ENCODE results near the gene C10orf120.

The C10orf120 gene

DNA sequence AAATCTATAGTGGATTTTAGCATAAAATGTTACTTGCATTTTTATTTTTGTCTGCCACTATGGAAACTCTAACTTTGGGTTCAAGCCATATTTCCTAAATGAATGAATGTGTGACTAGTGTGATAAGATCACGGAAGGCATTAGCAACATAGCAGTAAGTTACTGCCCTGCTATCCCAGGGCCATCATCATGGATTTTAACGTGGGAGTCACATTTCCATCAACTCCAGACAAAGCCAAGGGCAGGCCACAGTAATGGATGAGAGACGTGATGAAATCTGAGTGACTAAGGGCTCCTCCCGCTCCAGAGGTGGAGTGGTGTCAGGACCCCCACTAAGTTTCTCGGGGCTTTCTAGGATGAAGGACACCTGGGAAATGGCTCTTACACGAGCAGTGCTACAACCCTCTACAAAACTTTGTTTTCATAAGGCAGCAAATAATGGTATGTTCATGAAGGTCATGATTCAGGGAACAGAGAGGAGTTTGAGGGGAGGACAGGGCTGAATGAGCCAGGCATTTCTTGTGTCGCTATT, 34.3 kb downstream of the C10orf120 start:
- no peak overlapping the region for H3K9ac ChIP-seq (ENCODE audit: low read depth in 1 of 2, low read length in 2 of 2)
- no peaks in the 10 kb centered on the region for H3K4me1 ChIP-seq (ENCODE audit: control insufficient read depth in 1 of 2, insufficient read depth in 2 of 2, low read length in 2 of 2)
- H3K9me3 ChIP-seq (ENCODE audit: control insufficient read depth in 1 of 2, low read length in 2 of 2) = no peaks in the 10 kb centered on the region
- H3K27me3 ChIP-seq (ENCODE audit: control insufficient read depth in 1 of 2, insufficient read depth in 2 of 2, low read length in 2 of 2) = peaks cover 0 to 8% of the 10 kb centered on the region in 2 donors
- H3K27ac ChIP-seq (ENCODE audit: low read depth, low read length) = no peak overlapping the region
- H3K36me3 ChIP-seq (ENCODE audit: control insufficient read depth in 1 of 2, insufficient read depth in 2 of 2, low read length in 2 of 2) = no peaks in the 10 kb centered on the region
- no peak overlapping the region for H3K4me3 ChIP-seq (ENCODE audit: low read depth in 1 of 2, low read length in 2 of 2)

DNA sequence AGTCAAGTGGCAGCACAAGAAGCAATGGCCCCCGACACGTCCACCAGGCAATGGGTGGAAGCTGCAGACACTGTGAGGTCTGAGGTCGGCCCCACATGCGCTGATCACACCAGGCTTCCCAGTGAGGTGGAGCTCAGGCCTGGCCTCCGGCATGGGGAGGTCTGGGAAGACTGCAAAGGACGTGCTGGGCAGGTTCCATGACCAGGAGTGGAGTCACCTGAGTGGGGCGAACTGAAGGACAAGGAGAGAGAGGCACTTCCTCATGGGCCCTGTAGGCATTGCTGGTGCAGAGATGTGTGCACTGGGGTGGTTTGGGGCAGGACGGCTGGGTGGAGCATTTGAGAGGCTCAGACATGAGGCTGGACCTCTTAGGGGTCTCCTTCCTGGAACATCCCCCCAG, 35.1 kb downstream of the C10orf120 start:
- Histone ChIP-seq H3K27ac (ENCODE audit: low read depth, low read length) (no peak overlapping the region), H3K4me1 (ENCODE audit: control insufficient read depth in 1 of 2, insufficient read depth in 2 of 2, low read length in 2 of 2) (no peaks in the 10 kb centered on the region), H3K27me3 (ENCODE audit: control insufficient read depth in 1 of 2, insufficient read depth in 2 of 2, low read length in 2 of 2) (peaks cover 0 to 4% of the 10 kb centered on the region in 2 donors), H3K9me3 (ENCODE audit: control insufficient read depth in 1 of 2, low read length in 2 of 2) (no peaks in the 10 kb centered on the region), H3K4me3 (ENCODE audit: low read depth in 1 of 2, low read length in 2 of 2) (no peak overlapping the region), H3K36me3 (ENCODE audit: control insufficient read depth in 1 of 2, insufficient read depth in 2 of 2, low read length in 2 of 2) (no peaks in the 10 kb centered on the region), H3K9ac (ENCODE audit: low read depth in 1 of 2, low read length in 2 of 2) (no peak overlapping the region)

- Histone ChIP-seq H3K27ac (ENCODE audit: low read depth, low read length) (no peak overlapping the region), H3K27me3 (ENCODE audit: control insufficient read depth in 1 of 2, insufficient read depth in 2 of 2, low read length in 2 of 2) (peaks cover 0 to 4% of the 10 kb centered on the region in 2 donors), H3K9me3 (ENCODE audit: control insufficient read depth in 1 of 2, low read length in 2 of 2) (no peaks in the 10 kb centered on the region), H3K4me3 (ENCODE audit: low read depth in 1 of 2, low read length in 2 of 2) (no peak overlapping the region), H3K9ac (ENCODE audit: low read depth in 1 of 2, low read length in 2 of 2) (no peak overlapping the region), H3K4me1 (ENCODE audit: control insufficient read depth in 1 of 2, insufficient read depth in 2 of 2, low read length in 2 of 2) (no peaks in the 10 kb centered on the region), H3K36me3 (ENCODE audit: control insufficient read depth in 1 of 2, insufficient read depth in 2 of 2, low read length in 2 of 2) (no peaks in the 10 kb centered on the region)
These were observed 36.0 kb downstream of the C10orf120 start for GRCh38 chr10:122663516-122664130.

GRCh38 chr10:122662231-122662630, 37.4 kb downstream of the C10orf120 start:
- no peak overlapping the region for H3K4me3 ChIP-seq (ENCODE audit: low read depth in 1 of 2, low read length in 2 of 2)
- no peaks in the 10 kb centered on the region for H3K4me1 ChIP-seq (ENCODE audit: control insufficient read depth in 1 of 2, insufficient read depth in 2 of 2, low read length in 2 of 2)
- H3K27me3 ChIP-seq (ENCODE audit: control insufficient read depth in 1 of 2, insufficient read depth in 2 of 2, low read length in 2 of 2) = no peaks in the 10 kb centered on the region
- H3K36me3 ChIP-seq (ENCODE audit: control insufficient read depth in 1 of 2, insufficient read depth in 2 of 2, low read length in 2 of 2) = no peaks in the 10 kb centered on the region
- no peak overlapping the region for H3K9ac ChIP-seq (ENCODE audit: low read depth in 1 of 2, low read length in 2 of 2)
- no peaks in the 10 kb centered on the region for H3K9me3 ChIP-seq (ENCODE audit: control insufficient read depth in 1 of 2, low read length in 2 of 2)
- H3K27ac ChIP-seq (ENCODE audit: low read depth, low read length) = no peak overlapping the region

GRCh38 chr10:122660696-122661095, 39.0 kb downstream of the C10orf120 start:
- Histone ChIP-seq H3K27me3 (ENCODE audit: control insufficient read depth in 1 of 2, insufficient read depth in 2 of 2, low read length in 2 of 2) (no peaks in the 10 kb centered on the region), H3K4me3 (ENCODE audit: low read depth in 1 of 2, low read length in 2 of 2) (no peak overlapping the region), H3K9me3 (ENCODE audit: control insufficient read depth in 1 of 2, low read length in 2 of 2) (no peaks in the 10 kb centered on the region), H3K36me3 (ENCODE audit: control insufficient read depth in 1 of 2, insufficient read depth in 2 of 2, low read length in 2 of 2) (no peaks in the 10 kb centered on the region), H3K27ac (ENCODE audit: low read depth, low read length) (no peak overlapping the region), H3K9ac (ENCODE audit: low read depth in 1 of 2, low read length in 2 of 2) (no peak overlapping the region), H3K4me1 (ENCODE audit: control insufficient read depth in 1 of 2, insufficient read depth in 2 of 2, low read length in 2 of 2) (no peaks in the 10 kb centered on the region)

- H3K27ac ChIP-seq (ENCODE audit: low read depth, low read length) = no peak overlapping the region
- H3K4me3 ChIP-seq (ENCODE audit: low read depth in 1 of 2, low read length in 2 of 2) = no peak overlapping the region
- H3K36me3 ChIP-seq (ENCODE audit: control insufficient read depth in 1 of 2, insufficient read depth in 2 of 2, low read length in 2 of 2) = no peaks in the 10 kb centered on the region
- no peak overlapping the region for H3K9ac ChIP-seq (ENCODE audit: low read depth in 1 of 2, low read length in 2 of 2)
- no peaks in the 10 kb centered on the region for H3K4me1 ChIP-seq (ENCODE audit: control insufficient read depth in 1 of 2, insufficient read depth in 2 of 2, low read length in 2 of 2)
- no peaks in the 10 kb centered on the region for H3K9me3 ChIP-seq (ENCODE audit: control insufficient read depth in 1 of 2, low read length in 2 of 2)
- no peaks in the 10 kb centered on the region for H3K27me3 ChIP-seq (ENCODE audit: control insufficient read depth in 1 of 2, insufficient read depth in 2 of 2, low read length in 2 of 2)
These were observed 40.0 kb downstream of the C10orf120 start for GRCh38 chr10:122659651-122660050.

DNA sequence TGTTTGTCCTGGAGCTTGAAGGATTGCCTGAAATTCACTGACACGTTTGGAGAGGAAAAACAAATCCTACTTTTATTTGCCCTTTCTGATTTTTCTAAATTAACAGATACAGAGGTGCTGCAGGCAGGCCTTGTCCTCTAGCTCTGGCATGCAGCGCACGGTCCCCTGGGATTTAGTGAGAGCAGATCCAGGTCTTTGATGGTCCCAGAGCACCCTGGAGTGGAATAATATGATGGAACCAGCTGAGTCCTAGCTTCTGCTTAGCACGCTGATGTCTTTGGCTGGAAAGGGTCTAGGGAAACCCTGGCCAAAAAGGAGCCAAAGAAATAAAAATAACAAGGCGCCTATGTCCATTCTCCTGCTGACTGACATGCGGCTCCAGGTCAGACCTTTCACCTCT, 40.5 kb downstream of the C10orf120 start:
- Histone ChIP-seq H3K9ac (ENCODE audit: low read depth in 1 of 2, low read length in 2 of 2) (no peak overlapping the region), H3K36me3 (ENCODE audit: control insufficient read depth in 1 of 2, insufficient read depth in 2 of 2, low read length in 2 of 2) (no peaks in the 10 kb centered on the region), H3K27ac (ENCODE audit: low read depth, low read length) (no peak overlapping the region), H3K27me3 (ENCODE audit: control insufficient read depth in 1 of 2, insufficient read depth in 2 of 2, low read length in 2 of 2) (no peaks in the 10 kb centered on the region), H3K4me3 (ENCODE audit: low read depth in 1 of 2, low read length in 2 of 2) (no peak overlapping the region), H3K9me3 (ENCODE audit: control insufficient read depth in 1 of 2, low read length in 2 of 2) (no peaks in the 10 kb centered on the region), H3K4me1 (ENCODE audit: control insufficient read depth in 1 of 2, insufficient read depth in 2 of 2, low read length in 2 of 2) (no peaks in the 10 kb centered on the region)

- H3K27me3 ChIP-seq (ENCODE audit: control insufficient read depth in 1 of 2, insufficient read depth in 2 of 2, low read length in 2 of 2) = no peaks in the 10 kb centered on the region
These were observed 41.1 kb downstream of the C10orf120 start for GRCh38 chr10:122658356-122659049.

GRCh38 chr10:122657729-122658128, 41.9 kb downstream of the C10orf120 start:
- no peaks in the 10 kb centered on the region for H3K9me3 ChIP-seq (ENCODE audit: control insufficient read depth in 1 of 2, low read length in 2 of 2)
- H3K27ac ChIP-seq (ENCODE audit: low read depth, low read length) = no peak overlapping the region
- H3K4me3 ChIP-seq (ENCODE audit: low read depth in 1 of 2, low read length in 2 of 2) = no peak overlapping the region
- no peaks in the 10 kb centered on the region for H3K4me1 ChIP-seq (ENCODE audit: control insufficient read depth in 1 of 2, insufficient read depth in 2 of 2, low read length in 2 of 2)
- peaks cover 0 to 2% of the 10 kb centered on the region in 2 donors for H3K27me3 ChIP-seq (ENCODE audit: control insufficient read depth in 1 of 2, insufficient read depth in 2 of 2, low read length in 2 of 2)
- no peaks in the 10 kb centered on the region for H3K36me3 ChIP-seq (ENCODE audit: control insufficient read depth in 1 of 2, insufficient read depth in 2 of 2, low read length in 2 of 2)
- H3K9ac ChIP-seq (ENCODE audit: low read depth in 1 of 2, low read length in 2 of 2) = no peak overlapping the region

More at GRCh38 chr10:122658356-122659049, 41.1 kb downstream of the C10orf120 start:
- Histone ChIP-seq H3K9me3 (ENCODE audit: control insufficient read depth in 1 of 2, low read length in 2 of 2) (no peaks in the 10 kb centered on the region), H3K4me1 (ENCODE audit: control insufficient read depth in 1 of 2, insufficient read depth in 2 of 2, low read length in 2 of 2) (no peaks in the 10 kb centered on the region), H3K9ac (ENCODE audit: low read depth in 1 of 2, low read length in 2 of 2) (no peak overlapping the region), H3K36me3 (ENCODE audit: control insufficient read depth in 1 of 2, insufficient read depth in 2 of 2, low read length in 2 of 2) (no peaks in the 10 kb centered on the region), H3K27ac (ENCODE audit: low read depth, low read length) (no peak overlapping the region), H3K4me3 (ENCODE audit: low read depth in 1 of 2, low read length in 2 of 2) (no peak overlapping the region)

- H3K27ac ChIP-seq (ENCODE audit: low read depth, low read length) = no peak overlapping the region
- H3K36me3 ChIP-seq (ENCODE audit: control insufficient read depth in 1 of 2, insufficient read depth in 2 of 2, low read length in 2 of 2) = no peaks in the 10 kb centered on the region
- no peaks in the 10 kb centered on the region for H3K9me3 ChIP-seq (ENCODE audit: control insufficient read depth in 1 of 2, low read length in 2 of 2)
- H3K4me3 ChIP-seq (ENCODE audit: low read depth in 1 of 2, low read length in 2 of 2) = no peak overlapping the region
- H3K9ac ChIP-seq (ENCODE audit: low read depth in 1 of 2, low read length in 2 of 2) = no peak overlapping the region
- H3K4me1 ChIP-seq (ENCODE audit: control insufficient read depth in 1 of 2, insufficient read depth in 2 of 2, low read length in 2 of 2) = no peaks in the 10 kb centered on the region
- H3K27me3 ChIP-seq (ENCODE audit: control insufficient read depth in 1 of 2, insufficient read depth in 2 of 2, low read length in 2 of 2) = peaks cover 0 to 4% of the 10 kb centered on the region in 2 donors
These were observed 42.4 kb downstream of the C10orf120 start for GRCh38 chr10:122657255-122657654.

All from duodenal mucosa (tissue), 2 donors.